GM06990 (cell line): ENCODE results near the gene DYSF.

Source experiments
- DNase-seq: peaks from one replicate; pipeline ENCODE4 v3.0.0-alpha.2; 2011; ENCODE audit not compliant: insufficient read length; ENCODE audit errors: extremely low read depth
- H3K27me3 ChIP-seq: replicated peaks from 2 replicates; pipeline ENCODE4 v1.6.0; 2011; ENCODE audit warnings: low read length; ENCODE audit not compliant: control insufficient read depth, insufficient read depth
- H3K36me3 ChIP-seq: 2 replicates; pipeline ENCODE4 v1.5.1; 2011; ENCODE audit warnings: low read length; ENCODE audit not compliant: control insufficient read depth, insufficient read depth
- H3K4me3 ChIP-seq: replicated peaks from 2 replicates; pipeline ENCODE4 v1.5.1; 2011; ENCODE audit warnings: low read depth, mild to moderate bottlenecking, control low read depth, low read length
- TF ChIP-seq, protein P1 (sequence below): IDR thresholded peaks from 2 replicates; pipeline ENCODE4 v1.5.1; 2011; ENCODE audit warnings: low read length, control low read depth, mild to moderate bottlenecking, inconsistent platforms; ENCODE audit not compliant: insufficient read depth, poor library complexity, severe bottlenecking

DYSF gene

GRCh38 chr2:71721362-71721665, 268.0 kb downstream of the DYSF start:
- TF ChIP-seq, protein P1, sequence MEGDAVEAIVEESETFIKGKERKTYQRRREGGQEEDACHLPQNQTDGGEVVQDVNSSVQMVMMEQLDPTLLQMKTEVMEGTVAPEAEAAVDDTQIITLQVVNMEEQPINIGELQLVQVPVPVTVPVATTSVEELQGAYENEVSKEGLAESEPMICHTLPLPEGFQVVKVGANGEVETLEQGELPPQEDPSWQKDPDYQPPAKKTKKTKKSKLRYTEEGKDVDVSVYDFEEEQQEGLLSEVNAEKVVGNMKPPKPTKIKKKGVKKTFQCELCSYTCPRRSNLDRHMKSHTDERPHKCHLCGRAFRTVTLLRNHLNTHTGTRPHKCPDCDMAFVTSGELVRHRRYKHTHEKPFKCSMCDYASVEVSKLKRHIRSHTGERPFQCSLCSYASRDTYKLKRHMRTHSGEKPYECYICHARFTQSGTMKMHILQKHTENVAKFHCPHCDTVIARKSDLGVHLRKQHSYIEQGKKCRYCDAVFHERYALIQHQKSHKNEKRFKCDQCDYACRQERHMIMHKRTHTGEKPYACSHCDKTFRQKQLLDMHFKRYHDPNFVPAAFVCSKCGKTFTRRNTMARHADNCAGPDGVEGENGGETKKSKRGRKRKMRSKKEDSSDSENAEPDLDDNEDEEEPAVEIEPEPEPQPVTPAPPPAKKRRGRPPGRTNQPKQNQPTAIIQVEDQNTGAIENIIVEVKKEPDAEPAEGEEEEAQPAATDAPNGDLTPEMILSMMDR = no peak
- no peaks in the 10 kb centered on the region for H3K36me3 ChIP-seq
- no peaks in the 10 kb centered on the region; the same call in 1 of the 2 replicates for H3K27me3 ChIP-seq
- H3K4me3 ChIP-seq = no peak overlapping the region
- DNase-seq = no peak

- H3K27me3 ChIP-seq = no peaks in the 10 kb centered on the region; the same call in 1 of the 2 replicates
- no peak for DNase-seq
- TF ChIP-seq, protein P1 = no peak
- no peaks in the 10 kb centered on the region for H3K36me3 ChIP-seq
- no peak overlapping the region for H3K4me3 ChIP-seq
Measured at GRCh38 chr2:71721669-71722068, 268.3 kb downstream of the DYSF start.

DNA sequence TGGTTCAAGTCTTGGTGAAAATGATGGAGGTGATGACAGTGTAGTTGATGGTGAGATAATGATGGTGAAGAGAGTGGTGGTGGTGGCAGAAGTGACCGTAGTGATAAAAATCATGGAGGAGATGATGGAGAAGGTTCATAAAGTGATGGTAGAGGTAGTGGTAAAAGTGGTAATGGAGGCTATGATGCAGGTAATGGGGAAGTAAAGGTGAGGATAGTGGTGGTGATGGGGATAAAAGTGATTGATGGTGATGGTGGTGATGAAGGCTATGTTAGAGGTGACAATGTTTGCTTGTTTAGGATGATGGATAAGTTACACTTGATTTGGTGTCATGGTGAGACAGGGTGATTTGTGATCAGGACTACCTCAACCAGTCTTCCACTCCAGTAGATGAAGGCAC, 268.9 kb downstream of the DYSF start:
- TF ChIP-seq, protein P1 = no peak
- Histone ChIP-seq H3K4me3 (no peak overlapping the region), H3K36me3 (no peaks in the 10 kb centered on the region), H3K27me3 (no peaks in the 10 kb centered on the region; the same call in 1 of the 2 replicates)
- no peak for DNase-seq

DNA sequence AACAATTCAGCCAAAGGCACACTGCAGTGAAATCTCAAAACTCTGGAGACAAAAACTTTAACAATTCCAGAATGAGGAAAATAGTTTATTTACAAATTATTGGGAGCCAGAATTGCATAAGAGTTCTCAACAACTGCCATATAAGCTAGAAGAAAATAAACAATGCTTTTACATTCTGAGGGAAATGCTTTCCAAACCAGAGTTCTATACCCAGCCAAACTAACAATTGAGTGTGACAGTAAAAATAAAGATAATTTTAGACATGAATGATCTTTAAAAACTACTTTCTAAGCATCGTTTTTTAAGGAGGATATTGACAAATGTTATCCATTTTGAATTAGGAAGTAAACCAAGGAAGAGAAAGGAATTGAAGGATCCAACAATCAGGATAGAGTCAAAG, 271.4 kb downstream of the DYSF start:
- Histone ChIP-seq H3K4me3 (no peak overlapping the region), H3K36me3 (no peaks in the 10 kb centered on the region), H3K27me3 (no peaks in the 10 kb centered on the region)
- TF ChIP-seq, protein P1 = no peak
- DNase-seq = no peak

GRCh38 chr2:71725836-71726235, 272.5 kb downstream of the DYSF start:
- Histone ChIP-seq H3K36me3 (no peaks in the 10 kb centered on the region), H3K4me3 (no peak overlapping the region), H3K27me3 (no peaks in the 10 kb centered on the region)
- DNase-seq = no peak
- TF ChIP-seq, protein P1 = no peak

DNA sequence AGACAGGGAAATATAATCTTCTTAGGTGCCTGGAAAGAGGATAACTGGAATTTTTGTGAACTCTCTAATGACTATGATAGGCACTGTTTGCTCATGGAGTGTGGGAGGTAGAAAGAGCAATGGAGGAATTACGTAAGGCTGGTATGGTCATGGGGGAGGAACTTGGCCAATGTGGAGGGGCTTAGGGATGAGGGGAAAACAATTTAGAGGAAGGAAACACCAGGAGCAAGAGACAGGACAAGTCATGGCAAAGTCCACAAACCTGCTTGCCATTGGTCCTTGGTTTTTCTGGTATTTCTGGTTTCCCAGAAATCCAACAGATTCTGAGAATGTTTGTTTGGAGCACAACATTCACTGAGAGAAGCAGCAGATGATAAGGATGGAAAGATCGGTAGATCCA, 274.2 kb downstream of the DYSF start:
- TF ChIP-seq, protein P1 = no peak
- H3K27me3 ChIP-seq = no peaks in the 10 kb centered on the region
- DNase-seq = no peak
- no peaks in the 10 kb centered on the region for H3K36me3 ChIP-seq
- no peak overlapping the region for H3K4me3 ChIP-seq
